ENCODE results near the gene GSDME. TPM values are rescaled to one million over a fixed set of nuclear protein-coding genes. Genes with fewer than 3 reads are reported as not detected.

GSDME gene
- total and polyA plus RNA-seq, 2 experiments from 2014 or later = 7.1 to 10.0 TPM

- Histone ChIP-seq H3K27me3 (no peaks in the 10 kb centered on the region), H3K4me1 (ENCODE audit: low read depth) (peaks cover 3% of the 10 kb centered on the region), H3K36me3 (no peaks in the 10 kb centered on the region), H3K9me3 (ENCODE audit: low read depth) (no peaks in the 10 kb centered on the region), H3K27ac (no peak overlapping the region), H3K4me3 (no peak overlapping the region)
- DNase-seq (ENCODE audit: low read depth in 1 of 2, low spot score in 1 of 2) = peak in 1 of 2 donors; percentile 17
- TF ChIP-seq, protein P1, sequence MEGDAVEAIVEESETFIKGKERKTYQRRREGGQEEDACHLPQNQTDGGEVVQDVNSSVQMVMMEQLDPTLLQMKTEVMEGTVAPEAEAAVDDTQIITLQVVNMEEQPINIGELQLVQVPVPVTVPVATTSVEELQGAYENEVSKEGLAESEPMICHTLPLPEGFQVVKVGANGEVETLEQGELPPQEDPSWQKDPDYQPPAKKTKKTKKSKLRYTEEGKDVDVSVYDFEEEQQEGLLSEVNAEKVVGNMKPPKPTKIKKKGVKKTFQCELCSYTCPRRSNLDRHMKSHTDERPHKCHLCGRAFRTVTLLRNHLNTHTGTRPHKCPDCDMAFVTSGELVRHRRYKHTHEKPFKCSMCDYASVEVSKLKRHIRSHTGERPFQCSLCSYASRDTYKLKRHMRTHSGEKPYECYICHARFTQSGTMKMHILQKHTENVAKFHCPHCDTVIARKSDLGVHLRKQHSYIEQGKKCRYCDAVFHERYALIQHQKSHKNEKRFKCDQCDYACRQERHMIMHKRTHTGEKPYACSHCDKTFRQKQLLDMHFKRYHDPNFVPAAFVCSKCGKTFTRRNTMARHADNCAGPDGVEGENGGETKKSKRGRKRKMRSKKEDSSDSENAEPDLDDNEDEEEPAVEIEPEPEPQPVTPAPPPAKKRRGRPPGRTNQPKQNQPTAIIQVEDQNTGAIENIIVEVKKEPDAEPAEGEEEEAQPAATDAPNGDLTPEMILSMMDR (IDR thresholded peaks at IDR 0.05; ENCODE audit: low read depth, low read length) = no peak
These were observed 16.4 kb upstream of the GSDME start for GRCh38 chr7:24773646-24774045.

- no peaks in the 10 kb centered on the region for H3K27me3 ChIP-seq
- peaks cover 18% of the 10 kb centered on the region for H3K4me1 ChIP-seq (ENCODE audit: low read depth)
- TF ChIP-seq, protein P1 (IDR thresholded peaks at IDR 0.05; ENCODE audit: low read depth, low read length) = no peak
- H3K9me3 ChIP-seq (ENCODE audit: low read depth) = no peaks in the 10 kb centered on the region
- no peak overlapping the region for H3K27ac ChIP-seq
- no peak for DNase-seq (ENCODE audit: low read depth in 1 of 2, low spot score in 1 of 2)
- H3K36me3 ChIP-seq = no peaks in the 10 kb centered on the region
- H3K4me3 ChIP-seq = no peak overlapping the region
These were observed 12.6 kb upstream of the GSDME start for GRCh38 chr7:24769851-24770250.

DNA sequence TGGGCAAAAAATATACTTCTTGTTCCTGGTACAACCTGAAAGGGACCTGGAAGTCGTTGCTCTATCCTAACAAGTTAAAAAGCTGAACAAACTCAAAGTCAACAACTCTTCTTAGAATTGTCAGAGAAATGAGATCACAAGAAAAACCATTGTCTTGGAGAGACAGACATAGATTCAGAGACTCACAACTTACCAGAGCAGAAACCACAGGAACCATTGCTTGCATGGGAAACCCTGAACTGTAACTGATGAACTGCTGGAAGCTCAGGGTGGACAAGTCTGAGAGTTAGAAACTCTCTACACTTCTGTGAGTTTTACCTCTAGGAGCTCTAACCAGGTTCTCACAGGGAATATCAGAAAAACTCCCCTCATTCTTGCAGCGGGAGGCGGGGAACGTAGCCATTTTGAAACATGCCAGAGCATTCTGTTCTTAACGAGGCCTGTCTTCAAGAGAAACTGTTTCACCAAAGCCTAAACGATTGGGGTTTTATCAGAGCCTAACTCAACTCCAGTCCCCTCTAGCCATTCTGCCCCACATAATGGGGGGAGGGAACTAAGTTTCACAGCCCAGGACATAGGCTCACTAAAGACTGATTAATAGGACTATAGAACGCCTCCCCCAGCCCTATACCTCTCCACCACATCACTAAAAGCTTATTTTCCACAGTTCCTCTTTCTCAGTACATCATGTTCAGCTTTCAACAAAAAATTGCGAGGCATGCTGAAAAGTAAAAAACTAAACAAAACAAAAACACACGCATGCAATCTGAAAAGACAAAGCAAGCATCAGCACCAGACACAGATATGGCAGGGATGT is 12.0 kb upstream of the GSDME start:
- Histone ChIP-seq H3K27ac (no peak overlapping the region), H3K27me3 (no peaks in the 10 kb centered on the region), H3K9me3 (ENCODE audit: low read depth) (no peaks in the 10 kb centered on the region), H3K4me3 (no peak overlapping the region), H3K36me3 (no peaks in the 10 kb centered on the region), H3K4me1 (ENCODE audit: low read depth) (peaks cover 20% of the 10 kb centered on the region)
- TF ChIP-seq, protein P1 (IDR thresholded peaks at IDR 0.05; ENCODE audit: low read depth, low read length) = no peak
- DNase-seq (ENCODE audit: low read depth in 1 of 2, low spot score in 1 of 2) = no peak

DNA sequence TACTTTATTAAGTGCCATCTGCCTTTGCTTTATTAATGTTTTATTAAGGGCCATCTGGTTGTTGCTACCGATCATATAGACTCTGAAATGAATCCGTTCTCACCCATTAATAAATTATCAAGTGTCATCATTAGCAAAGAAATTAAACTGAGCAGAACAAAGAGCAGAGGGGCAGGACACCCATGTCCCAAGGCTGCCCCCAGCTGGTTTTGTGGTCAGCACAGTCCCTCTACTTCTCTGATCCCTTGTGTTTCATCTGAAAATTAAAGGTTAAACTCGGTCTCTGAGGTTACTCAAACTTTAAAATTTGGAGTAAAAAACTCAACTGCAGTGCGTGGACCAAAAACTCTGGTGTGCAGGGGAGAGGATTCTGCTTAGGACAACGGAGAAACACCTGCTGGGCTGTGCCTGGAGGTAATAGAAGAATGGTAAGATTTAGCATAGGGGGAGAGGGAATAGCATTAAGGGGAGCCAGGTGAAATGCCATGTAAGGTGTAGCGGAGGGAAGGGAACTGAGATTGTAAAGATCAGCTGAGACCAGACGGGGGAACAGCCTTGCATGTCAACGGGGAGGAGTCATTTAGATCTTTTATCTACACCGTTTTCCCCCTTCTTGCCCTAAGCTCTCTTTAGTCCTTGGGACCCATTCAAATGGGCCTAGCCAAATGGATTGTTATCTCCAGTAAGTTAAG is 10.8 kb upstream of the GSDME start:
- no peaks in the 10 kb centered on the region for H3K27me3 ChIP-seq
- H3K4me1 ChIP-seq (ENCODE audit: low read depth) = peaks cover 20% of the 10 kb centered on the region
- no peak for DNase-seq (ENCODE audit: low read depth in 1 of 2, low spot score in 1 of 2)
- TF ChIP-seq, protein P1 (IDR thresholded peaks at IDR 0.05; ENCODE audit: low read depth, low read length) = no peak
- no peaks in the 10 kb centered on the region for H3K9me3 ChIP-seq (ENCODE audit: low read depth)
- H3K4me3 ChIP-seq = no peak overlapping the region
- no peak overlapping the region for H3K27ac ChIP-seq
- no peaks in the 10 kb centered on the region for H3K36me3 ChIP-seq

DNA sequence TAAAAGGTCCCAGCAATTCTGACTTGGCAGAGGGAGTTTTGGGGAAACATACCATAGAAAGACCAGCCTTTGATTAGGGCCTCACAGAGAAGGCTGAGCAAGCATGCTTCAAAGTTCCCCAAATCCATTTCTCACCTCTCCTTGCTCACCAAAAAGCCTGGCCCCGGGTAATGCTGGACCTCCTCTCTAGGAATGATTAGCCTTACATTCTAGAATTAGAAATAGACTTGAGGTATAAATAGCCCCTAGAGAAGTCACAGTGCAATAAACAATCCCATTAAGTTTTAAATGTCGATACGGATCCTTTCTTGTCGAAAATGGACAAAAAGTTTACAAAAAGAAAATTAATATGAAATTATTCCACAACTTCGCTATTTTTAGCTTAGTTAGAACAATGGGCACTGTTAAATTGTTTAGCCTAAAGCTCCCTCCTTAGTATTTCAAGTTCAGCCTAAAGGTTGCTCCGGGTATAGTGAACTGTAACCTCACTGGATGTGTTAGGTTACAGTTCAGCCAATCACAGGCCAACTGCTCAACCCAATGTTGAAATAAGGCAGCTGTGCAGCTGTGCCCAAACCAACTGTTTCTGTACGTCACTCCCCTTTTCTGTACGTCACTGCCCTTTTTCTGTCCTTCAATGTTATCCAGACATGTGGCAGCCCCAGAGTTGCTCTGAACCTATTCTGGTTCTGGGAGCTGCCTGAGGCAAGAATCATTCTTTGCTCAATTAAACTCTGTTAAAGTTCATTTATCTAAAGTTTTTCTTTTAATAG is 7.9 kb upstream of the GSDME start:
- Histone ChIP-seq H3K27me3 (no peaks in the 10 kb centered on the region), H3K4me1 (ENCODE audit: low read depth) (peaks cover 20% of the 10 kb centered on the region), H3K36me3 (no peaks in the 10 kb centered on the region), H3K27ac (no peak overlapping the region), H3K9me3 (ENCODE audit: low read depth) (no peaks in the 10 kb centered on the region), H3K4me3 (no peak overlapping the region)
- TF ChIP-seq, protein P1 (IDR thresholded peaks at IDR 0.05; ENCODE audit: low read depth, low read length) = no peak
- DNase-seq (ENCODE audit: low read depth in 1 of 2, low spot score in 1 of 2) = peak; percentile 43 to 48

Data from cardiac muscle cell (in vitro differentiated cells and primary cell).